Small intestine (tissue), 7 donors: ENCODE data around the gene CHCHD3. TPM values are rescaled to one million over a fixed set of nuclear protein-coding genes. Genes with fewer than 3 reads are reported as not detected.

Source experiments
- DNase-seq, 2 donors: peaks; one replicate each; pipeline versions ENCODE4 v3.0.0 to v3.0.0-alpha.2; 2013
- FAIRE-seq: peaks from 2 replicates; lab custom pipeline; 2012; peaks lifted over from hg19 to GRCh38; lab: Jason Lieb, UNC
- H3K27ac ChIP-seq, 3 donors: one replicate each; pipeline ENCODE4 v1.5.1; 2013; ENCODE audit warnings: low read length in 2 of 3, mild to moderate bottlenecking in 2 of 3, control low read depth in 1 of 3, inconsistent platforms in 1 of 3, low read depth in 1 of 3, moderate library complexity in 1 of 3
- H3K27me3 ChIP-seq, 3 donors: one replicate each; pipeline ENCODE4 v1.6.1; 2013; ENCODE audit warnings: low read length in 3 of 3, inconsistent platforms in 1 of 3; ENCODE audit not compliant: control insufficient read depth in 3 of 3, insufficient read depth in 3 of 3
- H3K36me3 ChIP-seq, 3 donors: one replicate each; pipeline ENCODE4 v1.6.1; 2013; ENCODE audit warnings: low read length in 3 of 3, inconsistent platforms in 1 of 3, low read depth in 1 of 3, mild to moderate bottlenecking in 1 of 3, moderate library complexity in 1 of 3; ENCODE audit not compliant: control insufficient read depth in 3 of 3, insufficient read depth in 2 of 3
- H3K4me1 ChIP-seq, 3 donors: one replicate each; pipeline ENCODE4 v1.6.1; 2013; ENCODE audit warnings: low read length in 2 of 3, inconsistent platforms in 1 of 3, low read depth in 1 of 3, mild to moderate bottlenecking in 1 of 3, moderate library complexity in 1 of 3; ENCODE audit not compliant: control insufficient read depth in 3 of 3, insufficient read depth in 2 of 3
- H3K4me3 ChIP-seq, 3 donors: one replicate each; pipeline ENCODE4 v1.5.1; 2013; ENCODE audit warnings: low read length in 3 of 3, control low read depth in 1 of 3, inconsistent platforms in 1 of 3, low read depth in 1 of 3, mild to moderate bottlenecking in 1 of 3, moderate library complexity in 1 of 3
- H3K9me3 ChIP-seq, 2 donors: one replicate each; pipeline ENCODE4 v1.6.1; 2013; ENCODE audit warnings: low read depth in 1 of 2, low read length in 1 of 2; ENCODE audit not compliant: control insufficient read depth in 2 of 2, insufficient read depth in 1 of 2
- WGBS, 3 donors: extraction: QIAGEN DNeasy Blood & Tissue Kit; methylation state at CpG; one replicate each; pipeline ENCODE4 v1.1.7; 2013; 5-methylcytosine and 5-hydroxymethylcytosine counted together
- polyA plus RNA-seq, 4 donors: library from polyadenylated mRNA; stranded (reverse) in 3 of 4; unstranded in 1 of 4; fragments of 200-250 nt in 3 of 4; fragments of 120-200 nt in 1 of 4; gene quantifications; one replicate each; pipeline versions ENCODE4 v1.2.1 to v1.2.3, GENCODE V29; 2013
- donor health status: healthy with polysubstance abuse.
- donor health status: control.
- donor health status: control.
- donor health status: Bipolar disorder and iron deficiency.
- donor health status: healthy.

CHCHD3 gene
- polyA plus RNA-seq, 4 donors: 53.5 to 98.6 (median 78.9) TPM

DNA sequence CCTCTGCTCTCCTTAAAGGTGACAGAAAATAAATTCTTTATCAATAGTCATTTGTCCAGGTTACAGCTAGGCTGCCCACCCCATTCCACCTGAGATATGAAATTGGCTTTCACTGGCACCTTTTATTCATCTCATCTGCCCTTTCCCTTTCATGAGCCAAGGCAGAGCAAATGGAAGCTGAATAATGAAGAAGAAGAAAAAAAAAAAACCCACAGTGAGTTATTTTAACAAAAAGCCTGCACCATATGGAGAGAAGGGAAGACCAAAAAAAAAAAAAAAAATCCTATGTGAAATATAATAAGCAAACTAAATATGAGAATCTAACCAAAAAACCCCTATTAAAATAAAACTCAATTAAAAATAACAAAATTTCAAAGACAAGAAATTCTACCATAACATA is 59.2 kb downstream of the CHCHD3 start:
- Histone ChIP-seq H3K4me3 (no peak overlapping the region), H3K9me3 (no peaks in the 10 kb centered on the region), H3K4me1 (no peaks in the 10 kb centered on the region), H3K27me3 (no peaks in the 10 kb centered on the region), H3K27ac (no peak overlapping the region), H3K36me3 (peaks cover 0 to 2% (median 0%) of the 10 kb centered on the region in 3 donors)
- no peak for FAIRE-seq
- DNase-seq: no peak

DNA sequence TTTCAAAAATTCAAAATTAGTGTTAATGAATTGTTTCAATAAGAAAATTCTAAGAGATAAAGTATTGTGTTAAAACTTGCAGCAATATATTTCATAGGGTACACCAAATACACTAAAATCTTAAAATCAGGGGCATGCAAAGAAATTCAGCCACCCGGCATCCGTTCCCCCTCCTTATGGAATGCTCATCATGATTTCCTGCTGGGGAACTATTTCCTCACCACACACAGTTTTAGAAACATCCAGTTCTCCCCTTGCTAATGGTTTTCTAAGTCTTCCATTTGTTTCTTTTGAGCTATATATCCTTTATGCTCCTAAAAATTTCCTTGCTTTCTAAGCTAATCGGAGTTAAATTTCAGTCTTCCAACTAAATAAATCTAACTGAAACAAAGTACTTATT is 60.7 kb downstream of the CHCHD3 start:
- H3K27ac ChIP-seq: no peak overlapping the region
- FAIRE-seq (no peak), DNase-seq (no peak)
- H3K27me3 ChIP-seq: no peaks in the 10 kb centered on the region
- no peaks in the 10 kb centered on the region for H3K9me3 ChIP-seq
- WGBS, 3 donors: 66 to 80% (median 78%) methylated on average over 3 of the region's 3 CpGs
- no peaks in the 10 kb centered on the region for H3K4me1 ChIP-seq
- H3K36me3 ChIP-seq: peaks cover 0 to 4% (median 0%) of the 10 kb centered on the region in 3 donors
- no peak overlapping the region for H3K4me3 ChIP-seq

DNA sequence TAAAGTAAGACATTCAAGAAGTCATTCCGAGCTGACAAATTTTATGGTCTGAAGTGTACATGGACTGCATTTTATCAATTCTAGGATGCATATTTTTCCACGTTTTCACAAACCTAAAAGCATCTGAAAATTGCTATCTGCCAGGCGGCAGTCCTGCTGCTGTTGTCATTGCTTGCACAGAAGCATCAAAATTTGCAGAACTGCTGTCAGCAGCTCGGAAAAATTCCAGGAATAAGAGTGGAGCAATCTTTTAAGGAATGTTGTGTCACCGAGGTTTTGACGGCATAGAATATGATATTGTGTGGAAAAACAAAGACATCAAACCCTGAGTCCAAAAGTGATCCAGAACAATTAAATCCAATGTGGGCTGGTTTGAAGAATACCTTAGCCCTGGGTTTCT is 61.4 kb downstream of the CHCHD3 start:
- Histone ChIP-seq H3K4me1 (no peaks in the 10 kb centered on the region), H3K4me3 (no peak overlapping the region), H3K9me3 (no peaks in the 10 kb centered on the region), H3K27me3 (no peaks in the 10 kb centered on the region), H3K27ac (no peak overlapping the region), H3K36me3 (peaks cover 0 to 4% (median 0%) of the 10 kb centered on the region in 3 donors)
- no peak for FAIRE-seq
- no peak for DNase-seq
- WGBS, 3 donors: 95 to 97% (median 95%) methylated on average over 6 of the region's 6 CpGs

DNA sequence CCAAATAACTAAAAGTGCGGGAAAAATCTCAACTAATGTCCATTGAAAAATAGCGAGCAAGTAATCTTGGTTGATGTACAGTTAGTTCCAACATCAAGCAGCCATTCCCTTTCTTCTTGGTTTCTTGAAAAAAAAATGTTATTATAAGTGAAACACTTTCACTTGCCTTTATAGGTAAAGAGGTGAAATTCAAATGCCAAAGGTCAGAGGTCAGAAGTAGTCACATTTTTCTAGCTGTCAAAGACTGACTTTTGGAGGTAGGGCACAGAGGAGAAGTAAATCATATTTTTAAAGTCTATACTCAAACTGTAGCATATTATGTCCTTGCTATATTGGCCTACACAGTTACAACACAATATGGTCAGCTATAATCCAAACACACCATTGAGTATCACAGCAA is 62.3 kb downstream of the CHCHD3 start:
- Histone ChIP-seq H3K27me3 (no peaks in the 10 kb centered on the region), H3K4me1 (no peaks in the 10 kb centered on the region), H3K9me3 (no peaks in the 10 kb centered on the region), H3K4me3 (no peak overlapping the region), H3K36me3 (peaks cover 0 to 4% (median 0%) of the 10 kb centered on the region in 3 donors), H3K27ac (no peak overlapping the region)
- no peak for FAIRE-seq
- WGBS, 3 donors: 97 to 100% (median 99%) methylated on average over 2 of the region's 2 CpGs
- no peak for DNase-seq

DNA sequence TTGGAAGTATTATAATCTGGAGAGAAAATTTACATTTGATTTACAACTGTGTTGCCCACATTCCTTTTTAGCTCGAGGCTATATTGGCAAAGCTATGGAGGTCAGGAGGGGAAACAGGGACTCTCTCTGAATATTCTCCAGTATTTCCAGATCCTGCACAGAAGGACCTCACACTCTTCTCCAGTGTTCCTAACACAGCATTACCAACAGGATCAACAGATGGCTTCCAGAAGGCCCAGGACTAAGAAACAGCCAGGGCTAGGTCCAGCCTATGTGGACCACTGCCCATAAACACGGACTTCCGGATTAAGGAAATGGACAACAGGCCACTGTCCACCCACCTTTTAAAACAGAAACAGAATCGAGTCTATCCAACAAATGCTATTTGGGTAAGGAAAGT is 65.3 kb downstream of the CHCHD3 start:
- Histone ChIP-seq H3K4me1 (no peaks in the 10 kb centered on the region), H3K36me3 (peaks cover 0 to 2% (median 2%) of the 10 kb centered on the region in 3 donors), H3K27ac (no peak overlapping the region), H3K9me3 (no peaks in the 10 kb centered on the region), H3K4me3 (no peak overlapping the region), H3K27me3 (no peaks in the 10 kb centered on the region)
- WGBS, 3 donors: 69 to 87% (median 83%) methylated on average over 4 of the region's 4 CpGs
- FAIRE-seq (no peak), DNase-seq (no peak)

DNA sequence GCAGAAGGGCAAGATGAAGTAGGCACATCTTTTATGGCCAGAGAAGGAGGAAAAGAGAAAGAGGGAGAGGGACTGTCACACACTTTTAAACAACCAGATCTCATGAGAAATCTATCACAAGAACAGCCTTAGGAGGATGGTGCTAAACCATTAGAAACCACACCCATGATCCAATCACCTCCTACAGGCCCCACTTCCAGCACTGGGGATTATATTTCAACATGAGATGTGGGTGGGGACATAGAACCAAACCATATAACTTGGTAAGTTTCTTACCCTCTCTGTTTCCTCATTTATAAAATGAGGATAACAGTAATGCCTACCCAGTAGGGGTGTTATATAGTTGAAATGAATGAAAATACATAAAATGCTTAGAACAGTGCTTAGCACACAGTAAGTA is 66.0 kb downstream of the CHCHD3 start:
- no peak for DNase-seq
- no peak for FAIRE-seq
- Histone ChIP-seq H3K4me1 (no peaks in the 10 kb centered on the region), H3K36me3 (peaks cover 0 to 2% (median 2%) of the 10 kb centered on the region in 3 donors), H3K27me3 (no peaks in the 10 kb centered on the region), H3K27ac (no peak overlapping the region), H3K4me3 (no peak overlapping the region), H3K9me3 (no peaks in the 10 kb centered on the region)

DNA sequence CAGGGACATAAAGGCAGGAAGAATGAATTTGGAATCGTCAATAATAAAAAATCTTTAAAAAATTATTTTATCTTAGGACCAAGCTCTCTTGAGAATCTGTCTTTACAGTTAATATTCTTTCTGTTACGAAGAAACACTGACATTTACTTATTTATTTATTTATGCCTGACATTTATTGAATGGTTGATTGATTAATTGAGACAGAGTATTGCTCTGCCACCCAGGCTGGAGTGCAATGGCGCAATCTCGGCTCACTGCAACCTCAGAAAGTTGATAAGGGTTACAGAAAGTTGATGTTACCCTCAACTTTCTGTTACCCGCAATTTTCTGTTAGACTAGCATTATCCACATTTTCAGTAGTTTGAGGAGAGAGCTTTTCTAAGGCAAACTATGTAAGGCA is 70.1 kb downstream of the CHCHD3 start:
- FAIRE-seq (no peak), DNase-seq (no peak)
- Histone ChIP-seq H3K36me3 (peaks cover 0 to 2% (median 2%) of the 10 kb centered on the region in 3 donors), H3K9me3 (no peaks in the 10 kb centered on the region), H3K4me3 (no peak overlapping the region), H3K4me1 (no peaks in the 10 kb centered on the region), H3K27me3 (no peaks in the 10 kb centered on the region), H3K27ac (no peak overlapping the region)
- WGBS, 3 donors: 88 to 93% (median 92%) methylated on average over 5 of the region's 5 CpGs

DNA sequence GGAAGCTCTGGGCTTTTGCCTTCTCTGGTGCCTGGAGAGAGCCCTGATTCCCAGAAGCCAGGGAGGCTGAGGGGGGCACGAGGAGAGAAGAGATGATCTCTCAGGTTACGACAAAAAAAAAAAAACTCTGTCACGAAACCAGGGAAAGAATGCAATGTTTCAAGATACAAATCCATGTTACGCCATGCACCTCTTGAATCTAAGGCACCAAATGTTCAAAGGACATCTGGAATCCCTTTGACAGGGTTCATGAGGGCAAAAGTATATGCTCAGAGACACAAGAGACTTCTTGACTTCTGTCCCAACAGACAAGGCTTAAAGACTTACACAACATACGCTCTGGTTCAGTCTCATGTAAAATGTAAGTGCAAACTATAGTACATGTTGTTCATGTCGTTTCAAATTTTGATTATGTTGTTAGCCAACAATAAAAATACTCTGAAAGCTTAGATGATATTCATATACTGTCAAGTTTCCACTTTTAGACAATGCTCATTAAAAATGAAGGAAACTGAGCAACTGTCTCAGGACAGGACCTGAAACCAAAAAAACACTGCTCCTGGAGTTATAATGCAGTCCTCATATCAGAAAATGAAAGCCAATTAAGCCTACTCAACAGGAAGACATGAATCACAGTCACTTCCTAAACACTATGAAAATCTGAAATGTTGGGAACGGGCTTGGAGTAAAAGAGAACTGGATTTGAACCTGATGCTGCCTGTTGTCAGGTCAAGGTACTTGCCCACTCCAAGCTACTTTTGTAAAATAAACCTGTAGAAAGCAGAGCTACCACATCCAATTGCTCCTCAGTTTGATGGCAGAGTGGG is 72.3 kb downstream of the CHCHD3 start:
- no peak for FAIRE-seq

More for the DNA sequence above, 72.3 kb downstream of the CHCHD3 start:
- Histone ChIP-seq H3K4me1 (no peaks in the 10 kb centered on the region), H3K4me3 (no peak overlapping the region), H3K36me3 (peaks cover 0 to 2% (median 0%) of the 10 kb centered on the region in 3 donors), H3K27me3 (no peaks in the 10 kb centered on the region), H3K9me3 (peaks cover 0 to 3% of the 10 kb centered on the region in 2 donors), H3K27ac (no peak overlapping the region)
- 88 to 95% (median 92%) methylated on average over 7 of the region's 7 CpGs for WGBS, 3 donors
- no peak for DNase-seq
